Tibial nerve (tissue), 3 donors: ENCODE results near the gene GARS1.

Experiments used
- POLR2A ChIP-seq, 2 donors: fragments of 450-650 bp; IDR thresholded peaks; one replicate each; pipeline ENCODE4 v1.6.1; 2017; ENCODE audit warnings: antibody characterized with exemption in 2 of 2, mild to moderate bottlenecking in 2 of 2, moderate library complexity in 2 of 2
- TF ChIP-seq, protein P1 (sequence below), 5 experiments: fragments of 200-600 bp in 3 of 5; fragments of 450-650 bp in 2 of 5; sonication (generic) in 3 of 5; IDR thresholded peaks; one replicate each; pipeline ENCODE4 v1.5.1; 2016 to 2019; ENCODE audit warnings: antibody characterized with exemption in 5 of 5, mild to moderate bottlenecking in 3 of 5, moderate library complexity in 2 of 5

- TF ChIP-seq, protein P1, sequence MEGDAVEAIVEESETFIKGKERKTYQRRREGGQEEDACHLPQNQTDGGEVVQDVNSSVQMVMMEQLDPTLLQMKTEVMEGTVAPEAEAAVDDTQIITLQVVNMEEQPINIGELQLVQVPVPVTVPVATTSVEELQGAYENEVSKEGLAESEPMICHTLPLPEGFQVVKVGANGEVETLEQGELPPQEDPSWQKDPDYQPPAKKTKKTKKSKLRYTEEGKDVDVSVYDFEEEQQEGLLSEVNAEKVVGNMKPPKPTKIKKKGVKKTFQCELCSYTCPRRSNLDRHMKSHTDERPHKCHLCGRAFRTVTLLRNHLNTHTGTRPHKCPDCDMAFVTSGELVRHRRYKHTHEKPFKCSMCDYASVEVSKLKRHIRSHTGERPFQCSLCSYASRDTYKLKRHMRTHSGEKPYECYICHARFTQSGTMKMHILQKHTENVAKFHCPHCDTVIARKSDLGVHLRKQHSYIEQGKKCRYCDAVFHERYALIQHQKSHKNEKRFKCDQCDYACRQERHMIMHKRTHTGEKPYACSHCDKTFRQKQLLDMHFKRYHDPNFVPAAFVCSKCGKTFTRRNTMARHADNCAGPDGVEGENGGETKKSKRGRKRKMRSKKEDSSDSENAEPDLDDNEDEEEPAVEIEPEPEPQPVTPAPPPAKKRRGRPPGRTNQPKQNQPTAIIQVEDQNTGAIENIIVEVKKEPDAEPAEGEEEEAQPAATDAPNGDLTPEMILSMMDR (IDR thresholded peaks at IDR 0.05): no peak
- no peak for TF ChIP-seq POLR2A (IDR thresholded peaks at IDR 0.05)
Observed at GRCh38 chr7:30594048-30594539, 584 bp upstream of the GARS1 start.
